GM23248 (cell line): ENCODE results near the gene FAM193A.

Experiments
- EZH2 ChIP-seq: fragments of 200-600 bp; sonication (generic); IDR thresholded peaks from 2 replicates; pipeline ENCODE4 v1.6.1; 2018; ENCODE audit warnings: antibody characterized with exemption, mild to moderate bottlenecking; ENCODE audit not compliant: insufficient read depth, poor library complexity, severe bottlenecking
- EZH2phosphoT487 ChIP-seq: fragments of 200-600 bp; sonication (generic); IDR thresholded peaks from 2 replicates; pipeline ENCODE4 v1.6.1; 2018; ENCODE audit warnings: antibody characterized with exemption, moderate library complexity, mild to moderate bottlenecking, low read depth; ENCODE audit not compliant: insufficient read depth

- no peak for TF ChIP-seq EZH2
- TF ChIP-seq EZH2phosphoT487, result no peak
Measured at GRCh38 chr4:2608291-2608690, 71.8 kb downstream of the FAM193A start.
